ENCODE measurements around the gene ULK2.

- TF ChIP-seq, protein P1, sequence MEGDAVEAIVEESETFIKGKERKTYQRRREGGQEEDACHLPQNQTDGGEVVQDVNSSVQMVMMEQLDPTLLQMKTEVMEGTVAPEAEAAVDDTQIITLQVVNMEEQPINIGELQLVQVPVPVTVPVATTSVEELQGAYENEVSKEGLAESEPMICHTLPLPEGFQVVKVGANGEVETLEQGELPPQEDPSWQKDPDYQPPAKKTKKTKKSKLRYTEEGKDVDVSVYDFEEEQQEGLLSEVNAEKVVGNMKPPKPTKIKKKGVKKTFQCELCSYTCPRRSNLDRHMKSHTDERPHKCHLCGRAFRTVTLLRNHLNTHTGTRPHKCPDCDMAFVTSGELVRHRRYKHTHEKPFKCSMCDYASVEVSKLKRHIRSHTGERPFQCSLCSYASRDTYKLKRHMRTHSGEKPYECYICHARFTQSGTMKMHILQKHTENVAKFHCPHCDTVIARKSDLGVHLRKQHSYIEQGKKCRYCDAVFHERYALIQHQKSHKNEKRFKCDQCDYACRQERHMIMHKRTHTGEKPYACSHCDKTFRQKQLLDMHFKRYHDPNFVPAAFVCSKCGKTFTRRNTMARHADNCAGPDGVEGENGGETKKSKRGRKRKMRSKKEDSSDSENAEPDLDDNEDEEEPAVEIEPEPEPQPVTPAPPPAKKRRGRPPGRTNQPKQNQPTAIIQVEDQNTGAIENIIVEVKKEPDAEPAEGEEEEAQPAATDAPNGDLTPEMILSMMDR (IDR thresholded peaks at IDR 0.05; ENCODE audit: insufficient read depth, low read length, poor library complexity, severe bottlenecking): no peak
- TF ChIP-seq EZH2phosphoT487 (conservative IDR thresholded peaks at IDR 0.05; ENCODE audit: low read length): no peak
These were observed 37.8 kb upstream of the ULK2 start for GRCh38 chr17:19905502-19905901.

Data from SU-DHL-6 (cell line).